ENCODE results near the gene CCDC142.

GRCh38 chr2:74450570-74451190 is 32.1 kb downstream of the CCDC142 start:
- no peak for TF ChIP-seq POLR2A (IDR thresholded peaks at IDR 0.05)
- TF ChIP-seq CTCF (IDR thresholded peaks at IDR 0.05) = no peak
